HG03520 (cell line): ENCODE data around the gene TNFAIP8L3.

Experiments
- ATAC-seq: cut with Tn5 transposase; IDR thresholded peaks from one replicate; pipeline ENCODE4 v1.9.1; 2021; ENCODE audit warnings: mild to moderate bottlenecking, moderate library complexity; ENCODE audit not compliant: unreplicated experiment

The TNFAIP8L3 gene

DNA sequence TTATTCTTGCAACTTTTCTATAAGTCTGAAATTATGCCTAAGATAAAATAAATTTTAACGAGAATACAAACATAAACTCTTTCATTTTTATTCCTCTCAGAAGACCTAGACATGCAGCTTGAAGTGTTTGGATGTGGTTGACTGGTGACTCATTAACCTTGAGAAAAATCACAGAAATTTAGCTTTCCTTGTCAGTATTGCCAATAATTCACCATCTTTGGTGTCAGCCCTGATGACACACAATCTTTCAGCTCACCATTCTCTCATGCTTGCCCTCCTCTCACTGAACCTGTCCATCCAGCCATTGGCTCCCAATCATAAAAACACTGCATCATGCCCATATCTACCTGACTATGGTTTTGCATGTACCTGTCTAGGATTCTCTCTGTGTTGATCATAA is 22.6 kb upstream of the TNFAIP8L3 start:
- no peak for ATAC-seq

DNA sequence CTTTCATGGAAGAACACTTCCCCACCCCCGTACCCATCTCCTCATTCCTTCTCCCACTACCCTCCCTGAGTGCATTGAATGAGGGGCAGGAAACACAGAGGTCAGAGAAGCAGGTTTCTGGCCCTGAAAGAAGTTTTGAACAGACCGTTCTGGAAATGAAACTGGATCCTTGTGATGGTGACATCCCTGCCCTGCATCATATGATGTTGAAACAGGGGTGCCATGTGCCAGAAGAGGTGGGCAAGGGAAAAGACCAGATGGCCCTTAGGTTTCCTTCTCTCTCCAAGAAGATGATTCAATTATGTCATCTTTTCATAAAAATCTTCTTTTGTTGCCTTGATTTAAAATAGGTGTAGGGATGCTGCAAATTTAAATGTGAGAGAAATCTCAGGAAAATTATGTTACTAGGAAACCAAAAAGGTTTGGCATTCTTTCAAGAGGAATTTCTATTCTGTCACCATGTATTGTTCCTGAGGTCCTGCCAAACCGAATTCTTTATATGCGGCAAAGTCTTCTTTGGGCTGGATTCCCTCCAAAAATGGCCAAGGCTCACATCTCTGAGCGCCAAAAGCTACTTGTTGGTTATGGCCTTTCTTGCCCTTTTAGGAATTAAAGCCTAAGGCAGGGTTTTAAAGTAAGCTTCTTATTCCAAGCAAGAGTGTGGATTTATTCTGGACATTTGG is 19.9 kb upstream of the TNFAIP8L3 start:
- no peak for ATAC-seq

- ATAC-seq = no peak
Observed at GRCh38 chr15:51112078-51112477, 17.4 kb upstream of the TNFAIP8L3 start.

- ATAC-seq = no peak
Observed at GRCh38 chr15:51111061-51111460, 16.4 kb upstream of the TNFAIP8L3 start.

GRCh38 chr15:51110171-51110570 is 15.5 kb upstream of the TNFAIP8L3 start:
- ATAC-seq = no peak

- ATAC-seq = no peak
Observed at GRCh38 chr15:51108933-51109550, 14.3 kb upstream of the TNFAIP8L3 start.

DNA sequence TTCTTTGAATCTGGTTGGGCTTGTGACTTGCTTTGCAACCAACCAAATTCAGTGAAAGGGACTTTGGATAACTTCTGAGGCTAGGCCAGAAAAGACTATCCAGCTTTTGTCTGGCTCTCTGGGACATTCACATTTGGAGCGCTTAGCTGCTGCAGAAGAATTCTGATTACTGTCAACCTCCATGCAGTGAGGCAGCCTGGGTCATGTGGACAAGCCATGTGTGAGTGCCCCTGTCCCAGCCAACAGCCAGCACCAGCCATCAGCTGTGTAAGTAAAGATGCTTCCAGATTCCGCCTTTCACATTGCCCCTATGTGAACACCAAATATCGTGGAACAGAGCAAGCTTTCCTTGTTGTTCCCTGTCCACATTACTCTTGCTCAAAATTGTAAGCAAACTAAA is 12.9 kb upstream of the TNFAIP8L3 start:
- ATAC-seq = no peak

DNA sequence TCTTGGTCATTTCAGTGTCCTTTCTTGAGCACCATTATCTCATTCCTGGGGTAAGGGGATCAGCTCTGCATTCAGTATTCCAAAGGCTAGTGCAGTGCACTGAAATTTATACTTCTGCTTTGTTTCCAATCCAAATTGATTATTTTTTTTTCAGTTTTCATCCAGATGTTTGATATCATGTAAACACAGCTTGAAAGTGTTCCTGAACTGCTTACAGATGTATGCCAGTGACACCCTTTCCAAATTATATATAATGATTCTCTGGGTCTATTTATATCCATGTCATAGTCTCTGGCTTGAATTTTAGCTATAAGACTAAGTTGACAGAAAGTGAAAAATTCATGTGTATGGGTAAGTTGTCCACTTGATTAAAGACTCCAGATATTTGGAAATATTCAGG is 11.8 kb upstream of the TNFAIP8L3 start:
- no peak for ATAC-seq

- no peak for ATAC-seq
Observed at GRCh38 chr15:51105430-51106016, 10.8 kb upstream of the TNFAIP8L3 start.

- no peak for ATAC-seq
Observed at GRCh38 chr15:51104512-51104911, 9.8 kb upstream of the TNFAIP8L3 start.

DNA sequence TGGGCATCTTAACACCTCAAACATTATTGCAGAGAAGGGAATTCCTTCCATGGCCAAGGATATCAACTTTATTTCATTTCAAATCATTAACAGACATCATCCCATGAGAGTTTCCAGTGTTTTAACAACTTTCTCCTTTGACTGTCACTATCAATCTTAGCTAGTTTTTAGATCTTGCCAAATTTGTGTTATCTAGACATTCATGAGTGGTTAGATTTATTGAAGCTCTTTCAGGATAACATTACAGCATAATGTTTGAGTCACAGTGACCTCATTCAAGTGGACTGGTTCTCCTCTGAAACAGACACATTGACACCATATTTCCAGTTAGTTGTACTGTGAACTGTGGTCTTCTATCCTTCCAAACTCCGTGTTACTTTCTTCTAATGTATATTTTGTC is 8.6 kb upstream of the TNFAIP8L3 start:
- ATAC-seq = no peak

DNA sequence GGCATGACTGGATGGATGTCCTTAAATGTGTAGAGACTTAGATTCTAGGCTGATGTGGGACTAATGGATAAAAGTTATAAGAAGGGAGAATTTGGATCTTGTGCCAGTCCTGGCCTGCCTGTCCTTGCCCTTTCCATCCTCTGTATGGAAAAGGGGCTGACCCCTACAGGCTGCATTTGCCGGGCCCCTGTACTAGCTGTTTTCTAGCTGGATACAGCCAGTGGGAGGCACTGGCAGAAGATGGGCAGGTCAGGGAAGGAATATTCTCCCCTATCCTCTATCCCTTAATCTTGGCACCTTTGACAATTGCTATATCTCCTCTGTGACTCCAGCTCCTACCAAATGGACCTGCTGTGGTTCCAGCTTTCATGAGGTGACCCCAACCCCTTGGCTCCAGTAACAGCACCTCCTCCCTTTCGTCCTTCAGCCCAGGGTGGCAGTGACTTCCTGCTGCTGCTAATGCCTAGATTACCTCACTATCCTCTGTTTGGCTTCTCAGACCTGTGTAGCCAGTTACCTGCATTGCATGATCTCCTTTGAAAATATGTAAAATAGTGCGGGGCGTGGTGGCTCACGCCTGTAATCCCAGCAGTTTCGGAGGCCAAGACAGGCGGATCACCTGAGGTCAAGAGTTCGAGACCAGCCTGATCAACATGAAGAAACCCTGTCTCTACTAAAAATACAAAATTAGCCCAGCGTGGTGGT is 6.2 kb upstream of the TNFAIP8L3 start:
- ATAC-seq = no peak

GRCh38 chr15:51099185-51099584 is 4.5 kb upstream of the TNFAIP8L3 start:
- ATAC-seq = no peak

GRCh38 chr15:51098331-51098619 is 3.6 kb upstream of the TNFAIP8L3 start:
- ATAC-seq = no peak

DNA sequence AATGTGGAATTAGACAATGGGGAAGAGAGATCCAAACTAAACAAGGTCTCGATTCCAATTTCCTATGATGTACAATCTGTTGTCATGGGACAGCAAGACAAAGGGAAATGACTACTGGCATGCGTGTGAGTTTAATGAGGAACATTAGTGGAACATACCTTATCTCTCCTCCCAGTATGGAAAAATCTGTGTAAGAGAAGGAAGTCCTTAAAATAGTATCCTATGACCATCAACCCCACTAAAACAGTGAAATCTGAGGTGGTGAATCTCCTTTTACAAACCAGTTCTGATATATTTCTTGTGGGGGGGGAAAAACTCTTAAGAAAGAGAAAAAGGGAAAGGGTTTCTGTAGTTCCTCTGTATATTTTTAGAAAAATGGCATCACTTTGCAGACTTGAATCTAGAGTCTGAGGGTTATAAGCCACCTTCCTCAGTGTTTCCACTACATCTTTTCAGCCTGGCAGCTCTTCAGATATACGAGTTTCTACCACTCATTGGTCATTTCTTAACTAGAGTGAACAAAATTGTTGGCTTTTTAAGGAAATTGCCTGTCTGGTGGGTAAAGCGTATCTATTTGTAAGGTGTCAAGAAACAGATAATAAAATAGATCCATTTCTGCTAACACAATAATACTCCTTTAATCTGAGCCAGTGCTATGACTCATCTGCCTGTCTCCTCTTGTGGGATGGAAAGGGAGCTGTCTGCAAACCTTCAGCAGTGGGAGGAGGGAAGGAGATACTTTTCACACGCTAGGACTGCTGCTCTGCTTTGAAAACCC is 3.0 kb upstream of the TNFAIP8L3 start:
- ATAC-seq = no peak

DNA sequence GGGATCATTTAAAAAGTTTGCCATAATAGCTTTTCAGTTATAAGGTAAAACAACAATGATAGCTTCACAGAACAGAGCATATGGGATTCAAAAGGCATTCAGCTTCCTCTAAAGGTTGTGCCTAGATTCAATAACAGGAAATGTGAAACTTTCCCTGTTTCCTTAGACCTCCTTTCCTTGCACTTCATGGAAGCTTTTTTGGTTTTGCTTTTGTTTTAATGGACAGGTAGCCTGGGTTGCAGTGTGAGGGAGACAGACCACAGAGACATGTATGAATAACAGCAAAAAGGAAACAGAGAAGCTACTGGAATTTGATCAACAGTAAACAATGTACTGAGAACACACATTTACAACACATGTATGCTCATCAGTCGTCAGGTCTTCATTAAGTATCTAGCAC is 2.3 kb upstream of the TNFAIP8L3 start:
- no peak for ATAC-seq

DNA sequence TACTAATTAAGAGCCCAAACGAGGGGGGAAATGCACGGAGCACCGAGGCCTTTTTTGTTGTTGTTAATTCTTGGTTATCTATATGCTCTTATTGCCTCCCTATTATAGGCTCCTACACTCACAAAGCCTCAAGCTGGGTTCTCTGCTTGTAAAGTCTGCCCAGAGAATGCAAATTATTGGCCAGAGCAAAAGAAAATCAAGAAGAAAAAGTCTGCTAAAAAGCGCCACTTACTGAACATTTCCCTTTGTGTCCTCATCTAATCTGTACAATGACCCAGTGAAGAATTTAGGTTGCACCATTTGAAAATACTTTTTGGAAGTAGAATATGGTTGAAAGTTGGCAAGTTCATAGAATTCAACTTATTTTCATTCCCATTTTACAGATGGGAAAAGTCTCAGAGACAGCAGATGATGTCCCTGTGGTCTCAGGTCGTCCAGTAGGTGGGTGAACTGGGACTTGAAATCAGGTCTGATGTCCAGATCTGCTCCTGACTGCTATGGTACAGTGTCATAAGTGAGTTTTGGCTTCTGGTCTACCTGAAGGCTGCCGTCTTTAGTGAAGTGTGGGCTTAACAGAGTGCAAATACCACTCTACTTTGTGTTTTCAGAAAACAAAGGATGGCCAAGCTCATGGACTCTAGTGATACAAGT is 1.1 kb upstream of the TNFAIP8L3 start:
- no peak for ATAC-seq

DNA sequence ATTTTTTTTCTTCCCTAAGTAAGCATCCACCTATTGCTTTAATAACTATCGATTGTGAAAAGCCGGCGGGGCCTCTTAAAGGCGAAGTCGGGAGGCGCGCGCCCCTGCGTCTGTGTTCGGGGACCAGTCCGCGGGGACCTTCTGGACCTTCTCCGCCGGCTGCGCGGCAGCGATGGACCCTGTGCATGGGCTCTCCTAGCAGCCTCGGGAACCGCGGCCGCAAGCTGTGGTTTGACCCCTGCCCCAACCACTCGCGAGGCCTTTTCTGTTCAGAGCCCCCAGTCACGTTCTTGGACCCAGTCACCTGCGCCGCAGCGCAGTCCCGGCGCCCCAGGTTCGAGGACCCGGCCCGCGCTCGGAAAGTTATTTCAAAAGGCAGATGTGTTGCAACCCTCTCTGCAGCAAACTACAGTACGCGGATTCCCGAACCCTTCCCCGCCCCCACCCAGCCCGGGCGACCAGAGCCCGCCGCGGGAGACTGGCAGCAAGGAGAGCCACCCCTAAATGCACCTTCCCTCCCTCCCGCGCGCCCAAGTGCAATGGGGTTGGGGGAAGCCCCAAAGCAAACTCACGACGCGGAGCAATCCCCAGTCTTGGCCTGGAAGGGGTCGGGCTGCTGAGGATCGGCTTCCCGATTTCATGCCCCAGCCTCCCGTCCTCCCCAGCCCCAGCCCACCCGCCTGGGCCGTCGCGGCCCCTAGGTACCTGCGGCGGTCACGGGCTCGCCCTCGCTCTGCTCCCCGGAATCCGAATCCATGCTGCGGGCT is 684 bp downstream of the TNFAIP8L3 start:
- ATAC-seq = no peak

DNA sequence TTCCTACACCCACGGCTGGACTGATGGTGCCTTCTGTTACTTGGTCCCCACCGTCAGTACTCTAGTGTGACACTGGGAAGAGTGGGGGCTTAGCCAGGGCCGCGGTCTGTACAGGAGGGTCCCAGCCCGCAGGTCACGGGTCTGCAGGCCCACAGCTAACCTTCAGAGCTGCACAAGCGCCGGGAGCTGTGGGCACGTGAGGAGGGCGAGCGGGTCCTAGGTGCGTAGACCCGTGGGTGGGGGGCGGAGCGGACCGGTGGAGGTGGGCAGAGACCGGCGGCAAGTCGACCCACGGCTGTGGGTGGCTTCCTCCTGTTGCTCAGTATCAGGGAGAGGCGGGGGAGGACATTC is 1.2 kb downstream of the TNFAIP8L3 start:
- ATAC-seq = no peak

DNA sequence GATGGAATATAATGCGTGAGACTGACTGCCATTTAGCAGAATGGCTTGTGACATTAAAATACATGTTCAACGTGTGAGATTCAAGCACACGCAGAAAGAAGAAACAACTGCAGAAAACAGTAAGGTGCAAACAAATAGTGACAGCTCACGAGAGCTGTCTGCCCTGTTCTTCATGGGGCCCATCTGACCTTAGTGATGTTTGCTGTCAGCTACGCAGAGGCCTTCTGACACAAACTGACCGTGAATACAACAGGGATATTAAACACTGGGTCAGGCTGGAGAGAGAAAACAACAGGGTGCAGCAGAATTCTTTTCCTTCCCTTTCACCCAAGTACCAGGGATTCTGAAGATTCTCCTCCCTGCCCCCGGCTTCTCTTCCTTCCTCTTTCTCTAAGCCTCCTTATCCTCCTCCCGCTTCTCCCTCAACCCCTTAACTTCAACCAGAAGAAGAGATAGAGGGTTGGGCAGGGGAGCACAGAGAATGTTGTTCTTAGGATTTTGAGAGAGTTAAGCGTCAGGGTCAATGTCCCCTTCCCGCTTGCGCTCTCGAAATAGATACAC is 2.1 kb downstream of the TNFAIP8L3 start:
- ATAC-seq = no peak
